Fibroblast of lung (primary cell): ENCODE results near the gene TPM4. TPM values are rescaled to one million over a fixed set of nuclear protein-coding genes. Genes with fewer than 3 reads are reported as not detected.

ENCODE experiments used
- DNase-seq, 2 donors: peaks; one replicate each; pipeline versions ENCODE4 v3.0.0 to v3.0.0-alpha.2; 2010; ENCODE audit warnings: low read depth in 2 of 2
- H2AFZ ChIP-seq: 2 replicates; pipeline ENCODE4 v1.5.1; 2012; ENCODE audit warnings: low read length, control low read depth, inconsistent platforms
- H3K27ac ChIP-seq: 2 replicates; pipeline ENCODE4 v1.5.1; 2011; ENCODE audit warnings: low read length, control low read depth; ENCODE audit not compliant: insufficient read depth
- H3K27me3 ChIP-seq: 2 replicates; pipeline ENCODE4 v1.5.1; 2011; ENCODE audit warnings: mild to moderate bottlenecking, low read length; ENCODE audit not compliant: control insufficient read depth, insufficient read depth
- H3K36me3 ChIP-seq: 2 replicates; pipeline ENCODE4 v1.5.1; 2011; ENCODE audit warnings: low read length; ENCODE audit not compliant: control insufficient read depth, insufficient read depth
- H3K4me1 ChIP-seq: 2 replicates; pipeline ENCODE4 v1.5.1; 2011; ENCODE audit warnings: low read length; ENCODE audit not compliant: control insufficient read depth, insufficient read depth; ENCODE audit errors: extremely low read depth
- H3K4me2 ChIP-seq: 2 replicates; pipeline ENCODE4 v1.5.1; 2011; ENCODE audit warnings: low read length, control low read depth; ENCODE audit not compliant: insufficient read depth; ENCODE audit errors: extremely low read depth
- H3K4me3 ChIP-seq, 4 experiments: fragments of 200-600 bp in 1 of 4; sonication (generic) in 1 of 4; replicated peaks in 1 of 4; 2 replicates each; pipeline ENCODE4 v1.5.1; 2011 to 2016; ENCODE audit warnings: low read length in 4 of 4, low read depth in 3 of 4, mild to moderate bottlenecking in 3 of 4, control low read depth in 2 of 4, inconsistent platforms in 1 of 4, mixed read lengths in 1 of 4; ENCODE audit not compliant: insufficient read depth in 1 of 4; ENCODE audit errors: control extremely low read depth in 1 of 4
- H3K79me2 ChIP-seq: 2 replicates; pipeline ENCODE4 v1.5.1; 2012; ENCODE audit warnings: mild to moderate bottlenecking, low read length, inconsistent platforms; ENCODE audit not compliant: control insufficient read depth, insufficient read depth
- H3K9ac ChIP-seq: 2 replicates; pipeline ENCODE4 v1.5.1; 2011; ENCODE audit warnings: mild to moderate bottlenecking, low read length, control low read depth; ENCODE audit not compliant: insufficient read depth
- H3K9me3 ChIP-seq: 2 replicates; pipeline ENCODE4 v1.5.1; 2012; ENCODE audit warnings: low read depth, low read length; ENCODE audit not compliant: control insufficient read depth, insufficient read depth
- H4K20me1 ChIP-seq: 2 replicates; pipeline ENCODE4 v1.5.1; 2011; ENCODE audit warnings: low read length; ENCODE audit not compliant: control insufficient read depth, insufficient read depth; ENCODE audit errors: extremely low read depth
- CTCF ChIP-seq, 2 donors: IDR thresholded peaks in 1 of 2; conservative IDR thresholded peaks in 1 of 2; 1 replicate in 1 of 2; 2 replicates in 1 of 2; pipeline ENCODE4 v1.5.1; 2011 to 2012; ENCODE audit warnings: low read length in 2 of 2, control low read depth in 1 of 2, inconsistent platforms in 1 of 2, low read depth in 1 of 2, mild to moderate bottlenecking in 1 of 2
- EZH2 ChIP-seq: IDR thresholded peaks from 2 replicates; pipeline ENCODE4 v1.5.1; 2012; ENCODE audit warnings: low read length, control low read depth, mild to moderate bottlenecking; ENCODE audit errors: missing control alignments
- polyA plus RNA-seq, 2 donors: library from polyadenylated mRNA; depleted of rRNA in 1 of 2; stranded (reverse) in 1 of 2; unstranded in 1 of 2; fragments of >200 nt; gene quantifications; 2 replicates each; pipeline ENCODE4 v1.2.1, GENCODE V29; 2011 to 2012; ENCODE audit warnings: missing spikeins in 1 of 2
- total RNA-seq: library from RNA; depleted of rRNA; stranded (reverse); fragments of >200 nt; gene quantifications from 2 replicates; pipeline ENCODE4 v1.2.1, GENCODE V29; 2014

TPM4 gene
- total and polyA plus RNA-seq, 2 donors (not counting 1 experiment from before 2014, with no cell fraction given), result 822 to 2,577 TPM

DNA sequence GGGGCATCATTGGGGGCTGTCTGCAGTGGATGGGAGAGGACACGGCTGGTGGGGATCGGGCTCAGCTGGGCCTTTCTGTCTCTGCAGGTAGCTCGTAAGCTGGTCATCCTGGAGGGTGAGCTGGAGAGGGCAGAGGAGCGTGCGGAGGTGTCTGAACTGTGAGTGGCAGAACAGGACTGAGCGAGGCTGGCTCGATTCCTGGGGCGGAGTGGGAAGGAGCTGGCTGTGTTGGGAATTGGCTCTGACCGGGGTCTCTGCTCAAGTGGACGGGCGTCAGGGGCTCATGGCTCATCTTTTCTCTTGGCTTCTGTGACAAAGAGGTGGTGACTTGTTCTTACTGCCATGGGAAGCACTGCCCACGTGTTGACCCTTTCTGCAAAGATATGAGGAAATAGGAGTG lies 11.6 kb downstream of the TPM4 start:
- Histone ChIP-seq H2AFZ (no peak overlapping the region), H3K27me3 (no peaks in the 10 kb centered on the region), H3K36me3 (peaks cover 48% of the 10 kb centered on the region), H3K9me3 (no peaks in the 10 kb centered on the region), H3K9ac (no peak overlapping the region), H3K79me2 (peaks cover 88% of the 10 kb centered on the region), H3K4me1 (peaks cover 31% of the 10 kb centered on the region), H3K27ac (peak overlapping the region; percentile 38), H3K4me2 (no peak overlapping the region), H4K20me1 (peaks cover 4% of the 10 kb centered on the region), H3K4me3 (no peak overlapping the region)
- TF ChIP-seq EZH2 (no peak), CTCF (conservative IDR thresholded peaks at IDR 0.05 in 1 of 2, IDR thresholded peaks at IDR 0.05 in 1 of 2; ENCODE audit: low read depth in 1 of 2, low read length in 2 of 2) (no peak)
- no peak for DNase-seq

DNA sequence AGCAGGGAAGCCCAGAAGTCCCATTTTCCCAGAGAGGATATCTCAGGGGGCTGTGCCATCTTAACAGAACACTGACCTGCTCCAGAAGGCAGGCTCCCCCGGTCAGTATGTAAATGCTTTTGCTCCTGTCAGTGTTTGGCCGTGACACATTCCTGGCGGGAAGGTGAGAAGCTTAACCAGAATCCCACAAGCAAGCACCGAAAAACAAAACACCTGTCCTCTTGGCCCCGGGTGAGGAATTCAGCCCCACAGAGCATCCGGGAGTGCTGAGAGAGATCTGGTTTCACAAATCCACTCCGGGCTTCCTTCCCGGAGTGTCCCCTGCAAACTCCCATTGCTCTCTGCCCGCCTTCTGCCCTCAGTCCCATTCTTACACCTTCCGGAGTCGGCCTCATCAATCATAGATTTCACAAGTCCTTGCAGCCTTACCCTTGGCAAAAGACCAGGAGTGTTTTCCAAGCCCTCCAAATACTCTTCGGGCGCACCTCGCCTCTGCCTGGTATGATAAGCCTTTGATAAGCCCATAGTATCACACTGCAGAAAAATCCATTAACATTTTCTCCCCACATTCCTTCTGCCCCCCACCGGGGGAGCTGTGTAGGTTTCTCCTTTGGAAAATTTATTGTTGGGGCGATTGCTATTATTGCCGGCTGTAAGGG lies 12.2 kb downstream of the TPM4 start:
- Histone ChIP-seq H3K27me3 (no peaks in the 10 kb centered on the region), H3K9me3 (no peaks in the 10 kb centered on the region), H4K20me1 (peaks cover 4% of the 10 kb centered on the region), H3K9ac (no peak overlapping the region), H3K79me2 (peaks cover 82% of the 10 kb centered on the region), H3K36me3 (peaks cover 44% of the 10 kb centered on the region), H3K27ac (peak overlapping the region; percentile 38), H3K4me2 (no peak overlapping the region), H2AFZ (no peak overlapping the region), H3K4me1 (peaks cover 28% of the 10 kb centered on the region), H3K4me3 (no peak overlapping the region)
- peak in 1 of 2 donors; percentile 38 for TF ChIP-seq CTCF (conservative IDR thresholded peaks at IDR 0.05 in 1 of 2, IDR thresholded peaks at IDR 0.05 in 1 of 2; ENCODE audit: low read depth in 1 of 2, low read length in 2 of 2)
- no peak for TF ChIP-seq EZH2
- DNase-seq, result peak; percentile 69

DNA sequence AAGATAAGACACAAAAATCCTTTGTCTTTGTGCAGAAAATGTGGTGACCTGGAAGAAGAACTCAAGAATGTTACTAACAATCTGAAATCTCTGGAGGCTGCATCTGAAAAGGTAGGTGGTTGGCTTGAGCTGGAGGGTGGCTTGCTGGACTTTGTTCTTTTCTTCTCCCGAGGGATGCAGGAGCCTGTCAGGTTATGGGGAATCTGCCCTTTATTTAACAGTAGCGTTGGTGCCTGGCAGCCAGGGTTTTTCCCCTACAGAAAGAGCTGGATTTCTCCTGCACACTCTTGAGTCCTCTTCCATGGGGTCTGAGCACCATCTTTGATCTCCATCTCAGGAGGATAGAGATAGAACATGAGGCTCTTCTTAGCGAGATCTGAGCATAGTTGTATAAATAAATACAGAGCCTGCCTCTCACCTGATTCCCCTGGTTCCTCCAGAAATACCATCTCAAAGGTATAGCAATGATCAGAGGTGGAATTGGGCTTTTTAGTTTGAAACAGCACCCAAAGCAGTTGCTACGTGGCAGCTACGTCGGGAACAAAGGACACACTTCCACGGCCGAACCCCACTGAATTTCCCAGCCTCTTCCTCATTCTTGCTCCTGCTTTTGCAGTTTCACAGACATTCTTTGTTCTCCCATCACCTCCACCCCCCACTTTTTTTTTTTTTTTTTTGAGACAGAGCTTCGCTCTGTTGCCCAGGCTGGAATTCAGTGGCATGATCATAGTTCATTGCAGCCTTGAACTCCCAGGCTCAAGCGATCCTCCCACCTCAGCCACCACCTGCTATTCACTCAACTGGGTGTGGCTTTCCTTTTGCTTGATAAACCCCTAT lies 12.9 kb downstream of the TPM4 start:
- DNase-seq, result no peak
- no peak overlapping the region for H2AFZ ChIP-seq
- no peaks in the 10 kb centered on the region for H3K27me3 ChIP-seq
- H3K9ac ChIP-seq, result no peak overlapping the region
- peaks cover 75% of the 10 kb centered on the region for H3K79me2 ChIP-seq
- TF ChIP-seq CTCF (conservative IDR thresholded peaks at IDR 0.05 in 1 of 2, IDR thresholded peaks at IDR 0.05 in 1 of 2; ENCODE audit: low read depth in 1 of 2, low read length in 2 of 2) (no peak), EZH2 (no peak)
- no peak overlapping the region for H3K4me3 ChIP-seq
- H3K27ac ChIP-seq, result no peak overlapping the region
- H3K4me2 ChIP-seq, result no peak overlapping the region
- peaks cover 44% of the 10 kb centered on the region for H3K36me3 ChIP-seq
- peaks cover 24% of the 10 kb centered on the region for H3K4me1 ChIP-seq
- no peaks in the 10 kb centered on the region for H3K9me3 ChIP-seq
- peaks cover 4% of the 10 kb centered on the region for H4K20me1 ChIP-seq
